WI38 (cell line): Measurements from ENCODE around the gene TCEAL5.
"Not testable (repeated sequence)": the region's sequence is repeated elsewhere in the genome, so short reads cannot be mapped to it uniquely, and the experiment has no call there.

Experiments used
- H3K4me3 ChIP-seq: 2 replicates; pipeline ENCODE4 v1.5.1; 2011; ENCODE audit warnings: low read depth, mild to moderate bottlenecking, control low read depth, low read length
- TF ChIP-seq, protein P1 (sequence below): IDR thresholded peaks from 2 replicates; pipeline ENCODE4 v1.5.1; 2012; ENCODE audit warnings: low read depth, mild to moderate bottlenecking, control low read depth, low read length

TCEAL5 gene

GRCh38 chrX:103253608-103254007 lies 22.9 kb downstream of the TCEAL5 start:
- TF ChIP-seq, protein P1, sequence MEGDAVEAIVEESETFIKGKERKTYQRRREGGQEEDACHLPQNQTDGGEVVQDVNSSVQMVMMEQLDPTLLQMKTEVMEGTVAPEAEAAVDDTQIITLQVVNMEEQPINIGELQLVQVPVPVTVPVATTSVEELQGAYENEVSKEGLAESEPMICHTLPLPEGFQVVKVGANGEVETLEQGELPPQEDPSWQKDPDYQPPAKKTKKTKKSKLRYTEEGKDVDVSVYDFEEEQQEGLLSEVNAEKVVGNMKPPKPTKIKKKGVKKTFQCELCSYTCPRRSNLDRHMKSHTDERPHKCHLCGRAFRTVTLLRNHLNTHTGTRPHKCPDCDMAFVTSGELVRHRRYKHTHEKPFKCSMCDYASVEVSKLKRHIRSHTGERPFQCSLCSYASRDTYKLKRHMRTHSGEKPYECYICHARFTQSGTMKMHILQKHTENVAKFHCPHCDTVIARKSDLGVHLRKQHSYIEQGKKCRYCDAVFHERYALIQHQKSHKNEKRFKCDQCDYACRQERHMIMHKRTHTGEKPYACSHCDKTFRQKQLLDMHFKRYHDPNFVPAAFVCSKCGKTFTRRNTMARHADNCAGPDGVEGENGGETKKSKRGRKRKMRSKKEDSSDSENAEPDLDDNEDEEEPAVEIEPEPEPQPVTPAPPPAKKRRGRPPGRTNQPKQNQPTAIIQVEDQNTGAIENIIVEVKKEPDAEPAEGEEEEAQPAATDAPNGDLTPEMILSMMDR = no peak
- peak overlapping the region; percentile 74 for H3K4me3 ChIP-seq

DNA sequence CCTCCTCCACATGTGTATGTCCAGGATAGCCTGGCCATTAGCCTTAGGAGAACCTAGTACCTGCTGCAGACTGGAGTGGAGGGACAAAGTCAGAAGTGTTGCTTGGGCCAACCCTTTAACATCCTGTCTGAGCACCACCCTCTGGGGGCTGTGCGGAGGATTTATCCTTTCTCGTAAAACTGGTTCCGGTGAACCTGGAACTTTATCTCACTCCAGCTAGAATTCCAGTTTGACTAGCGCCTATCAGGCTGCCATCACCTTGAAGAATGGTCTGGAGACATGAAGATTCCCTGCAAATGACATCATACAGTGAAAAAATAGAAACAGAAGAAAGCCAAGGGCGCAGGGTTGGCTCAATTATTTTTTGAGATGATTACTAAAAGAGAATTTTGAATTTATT lies 25.6 kb downstream of the TCEAL5 start:
- TF ChIP-seq, protein P1 = no peak
- no peak overlapping the region for H3K4me3 ChIP-seq

- no peak overlapping the region for H3K4me3 ChIP-seq
- TF ChIP-seq, protein P1 = no peak
Measured at GRCh38 chrX:103249805-103250204, 26.7 kb downstream of the TCEAL5 start.

- TF ChIP-seq, protein P1 = peak; percentile 11; the same call in 1 of the 2 replicates
- no peak overlapping the region for H3K4me3 ChIP-seq
Measured at GRCh38 chrX:103248553-103248952, 28.0 kb downstream of the TCEAL5 start.

DNA sequence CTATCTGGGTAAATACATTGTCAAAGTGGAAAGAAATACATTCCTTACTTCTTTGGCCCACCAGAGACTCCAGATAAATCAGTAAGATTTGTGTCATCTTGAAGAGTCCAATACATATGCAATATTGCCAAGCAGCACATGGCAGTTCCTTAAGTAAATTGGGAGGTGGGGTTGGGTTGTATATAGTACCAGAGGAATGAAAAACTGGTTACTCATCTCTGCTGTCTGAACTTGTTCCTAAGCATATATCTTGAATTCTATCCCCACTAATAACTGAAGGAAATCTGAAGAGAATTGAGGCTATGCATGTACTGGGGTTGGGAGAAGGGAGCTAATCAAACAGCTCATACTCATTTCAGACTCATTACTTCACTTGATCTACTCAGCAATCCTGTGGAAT lies 36.4 kb downstream of the TCEAL5 start:
- H3K4me3 ChIP-seq = no peak overlapping the region
- TF ChIP-seq, protein P1 = no peak

GRCh38 chrX:103236296-103236695 lies 40.3 kb downstream of the TCEAL5 start:
- H3K4me3 ChIP-seq = no peak overlapping the region
- TF ChIP-seq, protein P1 = no peak

DNA sequence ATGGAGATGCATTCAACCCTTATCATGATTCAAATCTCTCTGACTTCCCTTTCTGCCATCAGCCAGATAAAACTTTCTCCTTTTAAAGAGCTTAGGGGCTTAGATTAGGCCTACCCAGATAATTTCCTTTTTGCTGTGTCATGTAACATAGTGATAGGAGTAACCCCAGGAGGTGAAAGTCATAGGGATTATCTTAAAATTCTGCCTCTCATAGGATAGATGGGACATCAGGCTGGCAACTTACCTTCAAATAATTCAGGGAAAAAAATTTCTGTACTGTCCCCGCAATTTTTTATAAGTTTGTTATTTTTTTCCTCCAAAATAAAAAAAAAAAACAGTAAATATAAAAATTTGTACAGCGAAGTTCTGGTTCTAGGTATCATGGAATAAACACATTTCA lies 40.9 kb downstream of the TCEAL5 start:
- not testable (repeated sequence) for H3K4me3 ChIP-seq

- TF ChIP-seq, protein P1 = no peak
- H3K4me3 ChIP-seq = no peak overlapping the region
Measured at GRCh38 chrX:103234869-103235268, 41.7 kb downstream of the TCEAL5 start.
